Activated CD8-positive, alpha-beta memory T cell treated with anti-CD3 and anti-CD28 coated beads, Interleukin-2, amount 10 ng/mL, durations not matched to agents 7 days and 5 days (primary cell): Measurements from ENCODE around the gene APBB1IP. TPM values are rescaled to one million over a fixed set of nuclear protein-coding genes. Genes with fewer than 3 reads are reported as not detected.
"Not testable (repeated sequence)": the region's sequence is repeated elsewhere in the genome, so short reads cannot be mapped to it uniquely, and the experiment has no call there.

Experiments
- ATAC-seq: fragments of 150-1000 bp; cut with Tn5 transposase; one replicate; pipeline ENCODE4 v1.10.0; 2021; ENCODE audit warnings: moderate library complexity
- CTCF ChIA-PET: fragments of 350-600 bp; sonication (Branson Sonifier 250); formaldehyde crosslinking; loops from one replicate; lab custom pipeline; 2021; ENCODE audit warnings: antibody characterized with exemption; lab: Charles Lee
- DNase-seq: peaks from one replicate; pipeline ENCODE4 v3.0.0-alpha.2; 2020
- H3K27ac Mint-ChIP-seq: one replicate; pipeline ENCODE4 v1.8.0; 2021; ENCODE audit warnings: mild to moderate bottlenecking, mixed read lengths
- H3K27me3 Mint-ChIP-seq: one replicate; pipeline ENCODE4 v1.8.0; 2021; ENCODE audit warnings: mixed read lengths
- H3K36me3 Mint-ChIP-seq: one replicate; pipeline ENCODE4 v1.8.0; 2021; ENCODE audit warnings: mild to moderate bottlenecking, mixed read lengths
- H3K4me1 Mint-ChIP-seq: one replicate; pipeline ENCODE4 v1.8.0; 2021; ENCODE audit warnings: mixed read lengths
- H3K4me3 Mint-ChIP-seq: one replicate; pipeline ENCODE4 v1.8.0; 2021; ENCODE audit warnings: mild to moderate bottlenecking, moderate library complexity, mixed read lengths
- H3K9me3 Mint-ChIP-seq: one replicate; pipeline ENCODE4 v1.8.0; 2022; ENCODE audit warnings: low read depth, mixed read lengths
- total RNA-seq, 2 experiments: library from RNA; stranded (reverse); gene quantifications; one replicate each; pipeline ENCODE4 v1.2.3, GENCODE V29; 2021

APBB1IP gene
- total RNA-seq, 2 experiments from 2014 or later: 73.2 to 73.8 TPM

- H3K27me3 Mint-ChIP-seq, ATAC-seq, H3K4me3 Mint-ChIP-seq, H3K4me1 Mint-ChIP-seq, DNase-seq, H3K9me3 Mint-ChIP-seq, H3K27ac Mint-ChIP-seq: not testable (repeated sequence)
- CTCF ChIA-PET: interaction anchor here (1.6 kb wide), 1 partner anchor 169 kb away, joined by 9 read pairs; no protein-coding TSS in a partner anchor
- peaks cover 58% of the 10 kb centered on the region for H3K36me3 Mint-ChIP-seq
These were observed 66.3 kb downstream of the APBB1IP start for GRCh38 chr10:26504429-26504828.

- Mint-ChIP-seq H3K4me1 (no peaks in the 10 kb centered on the region), H3K36me3 (peaks cover 59% of the 10 kb centered on the region), H3K4me3 (no peak overlapping the region), H3K9me3 (no peaks in the 10 kb centered on the region), H3K27me3 (no peaks in the 10 kb centered on the region), H3K27ac (no peak overlapping the region)
- CTCF ChIA-PET: no interaction called here
- DNase-seq (no peak), ATAC-seq (no peak)
These were observed 67.3 kb downstream of the APBB1IP start for GRCh38 chr10:26505491-26505890.

- no peak overlapping the region for H3K27ac Mint-ChIP-seq
- no peaks in the 10 kb centered on the region for H3K27me3 Mint-ChIP-seq
- no peaks in the 10 kb centered on the region for H3K9me3 Mint-ChIP-seq
- peaks cover 61% of the 10 kb centered on the region for H3K36me3 Mint-ChIP-seq
- CTCF ChIA-PET: no interaction called here
- no peak overlapping the region for H3K4me3 Mint-ChIP-seq
- H3K4me1 Mint-ChIP-seq: no peaks in the 10 kb centered on the region
- no peak for ATAC-seq
- no peak for DNase-seq
These were observed 68.6 kb downstream of the APBB1IP start for GRCh38 chr10:26506736-26507135.

GRCh38 chr10:26507441-26507840 is 69.3 kb downstream of the APBB1IP start:
- Mint-ChIP-seq H3K9me3 (no peaks in the 10 kb centered on the region), H3K27ac (peak overlapping the region; percentile 46), H3K4me1 (no peaks in the 10 kb centered on the region), H3K36me3 (peaks cover 65% of the 10 kb centered on the region), H3K4me3 (no peak overlapping the region), H3K27me3 (no peaks in the 10 kb centered on the region)
- CTCF ChIA-PET: no interaction called here
- DNase-seq (no peak), ATAC-seq (no peak)

- no peak for ATAC-seq
- no peaks in the 10 kb centered on the region for H3K27me3 Mint-ChIP-seq
- H3K27ac Mint-ChIP-seq: no peak overlapping the region
- H3K4me3 Mint-ChIP-seq: no peak overlapping the region
- peaks cover 70% of the 10 kb centered on the region for H3K36me3 Mint-ChIP-seq
- no peaks in the 10 kb centered on the region for H3K9me3 Mint-ChIP-seq
- no peak for DNase-seq
- CTCF ChIA-PET: no interaction called here
- H3K4me1 Mint-ChIP-seq: no peaks in the 10 kb centered on the region
These were observed 69.9 kb downstream of the APBB1IP start for GRCh38 chr10:26508016-26508415.

- Mint-ChIP-seq H3K9me3 (no peaks in the 10 kb centered on the region), H3K27ac (peak overlapping the region; percentile 41), H3K27me3 (no peaks in the 10 kb centered on the region), H3K4me3 (no peak overlapping the region), H3K36me3 (peaks cover 79% of the 10 kb centered on the region), H3K4me1 (no peaks in the 10 kb centered on the region)
- DNase-seq: no peak
- CTCF ChIA-PET: interaction anchor here (1.2 kb wide), 1 partner anchor 25 kb away, joined by 3 read pairs; no protein-coding TSS in a partner anchor
- no peak for ATAC-seq
These were observed 71.2 kb downstream of the APBB1IP start for GRCh38 chr10:26509307-26509706.

- Mint-ChIP-seq H3K36me3 (peaks cover 79% of the 10 kb centered on the region), H3K27ac (no peak overlapping the region), H3K4me3 (no peak overlapping the region), H3K9me3 (no peaks in the 10 kb centered on the region), H3K27me3 (no peaks in the 10 kb centered on the region), H3K4me1 (no peaks in the 10 kb centered on the region)
- no peak for ATAC-seq
- CTCF ChIA-PET: no interaction called here
- DNase-seq: peak; percentile 4
These were observed 75.0 kb downstream of the APBB1IP start for GRCh38 chr10:26513101-26513500.

- no peaks in the 10 kb centered on the region for H3K9me3 Mint-ChIP-seq
- CTCF ChIA-PET: no interaction called here
- H3K4me3 Mint-ChIP-seq: no peak overlapping the region
- peaks cover 82% of the 10 kb centered on the region for H3K36me3 Mint-ChIP-seq
- ATAC-seq: no peak
- no peak overlapping the region for H3K27ac Mint-ChIP-seq
- peaks cover 4% of the 10 kb centered on the region for H3K4me1 Mint-ChIP-seq
- DNase-seq: no peak
- no peaks in the 10 kb centered on the region for H3K27me3 Mint-ChIP-seq
These were observed 78.5 kb downstream of the APBB1IP start for GRCh38 chr10:26516540-26517101.

GRCh38 chr10:26517141-26517867 is 79.2 kb downstream of the APBB1IP start:
- Mint-ChIP-seq H3K9me3 (no peaks in the 10 kb centered on the region), H3K4me3 (no peak overlapping the region)

GRCh38 chr10:26519803-26520202 is 81.7 kb downstream of the APBB1IP start:
- H3K4me1 Mint-ChIP-seq: peaks cover 8% of the 10 kb centered on the region

More at GRCh38 chr10:26517141-26517867, 79.2 kb downstream of the APBB1IP start:
- Mint-ChIP-seq H3K27me3 (no peaks in the 10 kb centered on the region), H3K4me1 (peaks cover 4% of the 10 kb centered on the region), H3K27ac (no peak overlapping the region), H3K36me3 (peaks cover 79% of the 10 kb centered on the region)
- DNase-seq (no peak), ATAC-seq (no peak)
- CTCF ChIA-PET: no interaction called here

GRCh38 chr10:26520575-26520974 is 82.4 kb downstream of the APBB1IP start:
- no peak overlapping the region for H3K4me3 Mint-ChIP-seq
- H3K27ac Mint-ChIP-seq: no peak overlapping the region
- CTCF ChIA-PET: no interaction called here

More at GRCh38 chr10:26519803-26520202, 81.7 kb downstream of the APBB1IP start:
- H3K27ac Mint-ChIP-seq: no peak overlapping the region
- H3K36me3 Mint-ChIP-seq: peaks cover 74% of the 10 kb centered on the region
- CTCF ChIA-PET: no interaction called here
- DNase-seq (no peak), ATAC-seq (no peak)
- H3K27me3 Mint-ChIP-seq: no peaks in the 10 kb centered on the region
- no peaks in the 10 kb centered on the region for H3K9me3 Mint-ChIP-seq
- H3K4me3 Mint-ChIP-seq: no peak overlapping the region

GRCh38 chr10:26524161-26524896 is 86.2 kb downstream of the APBB1IP start:
- H3K27ac Mint-ChIP-seq: no peak overlapping the region
- H3K4me3 Mint-ChIP-seq: no peak overlapping the region
- H3K4me1 Mint-ChIP-seq: peaks cover 16% of the 10 kb centered on the region
- H3K9me3 Mint-ChIP-seq: no peaks in the 10 kb centered on the region
- H3K27me3 Mint-ChIP-seq: no peaks in the 10 kb centered on the region
- ATAC-seq (no peak), DNase-seq (no peak)
- CTCF ChIA-PET: no interaction called here
- peaks cover 61% of the 10 kb centered on the region for H3K36me3 Mint-ChIP-seq

More at GRCh38 chr10:26520575-26520974, 82.4 kb downstream of the APBB1IP start:
- DNase-seq (no peak), ATAC-seq (no peak)
- peaks cover 12% of the 10 kb centered on the region for H3K4me1 Mint-ChIP-seq
- H3K36me3 Mint-ChIP-seq: peaks cover 72% of the 10 kb centered on the region
- no peaks in the 10 kb centered on the region for H3K9me3 Mint-ChIP-seq
- no peaks in the 10 kb centered on the region for H3K27me3 Mint-ChIP-seq

- CTCF ChIA-PET: interaction anchor here (0.9 kb wide), 1 partner anchor 9 kb away, joined by 3 read pairs; no protein-coding TSS in a partner anchor
- DNase-seq: no peak
- ATAC-seq: no peak
- H3K9me3 Mint-ChIP-seq: no peaks in the 10 kb centered on the region
- no peak overlapping the region for H3K4me3 Mint-ChIP-seq
- no peaks in the 10 kb centered on the region for H3K27me3 Mint-ChIP-seq
- peaks cover 49% of the 10 kb centered on the region for H3K36me3 Mint-ChIP-seq
- H3K27ac Mint-ChIP-seq: peak overlapping the region; percentile 33
- peaks cover 13% of the 10 kb centered on the region for H3K4me1 Mint-ChIP-seq
These were observed 87.4 kb downstream of the APBB1IP start for GRCh38 chr10:26525586-26525985.
